Uterus (tissue), 2 donors: ENCODE measurements around the gene FUT8.

Experiments used
- CTCF ChIP-seq, 4 experiments: fragments of 200-600 bp in 2 of 4; fragments of 450-650 bp in 2 of 4; sonication (generic) in 2 of 4; IDR thresholded peaks; one replicate each; pipeline ENCODE4 v1.5.1; 2016 to 2019; ENCODE audit warnings: antibody characterized with exemption in 4 of 4, mild to moderate bottlenecking in 2 of 4, moderate library complexity in 1 of 4
- POLR2A ChIP-seq, 2 donors: fragments of 450-650 bp; IDR thresholded peaks; one replicate each; pipeline ENCODE4 v1.6.1; 2016; ENCODE audit warnings: antibody characterized with exemption in 2 of 2, mild to moderate bottlenecking in 1 of 2, moderate library complexity in 1 of 2

GRCh38 chr14:65704437-65704836, 291.9 kb downstream of the FUT8 start:
- TF ChIP-seq POLR2A (IDR thresholded peaks at IDR 0.05) = no peak
- no peak for TF ChIP-seq CTCF (IDR thresholded peaks at IDR 0.05)
